Effector memory CD4-positive, alpha-beta T cell (primary cell): ENCODE measurements around the gene ENTPD6.

Source experiments
- DNase-seq, 3 donors: peaks; one replicate each; pipeline ENCODE4 v3.0.0-alpha.2; 2020
- H3K27ac ChIP-seq: 2 replicates; pipeline ENCODE4 v1.7.0; 2013; ENCODE audit warnings: mild to moderate bottlenecking, low read length, moderate library complexity; ENCODE audit not compliant: insufficient read depth, poor library complexity, severe bottlenecking
- H3K27me3 ChIP-seq: replicated peaks from 2 replicates; pipeline ENCODE4 v1.7.0; 2013; ENCODE audit warnings: mild to moderate bottlenecking, low read length; ENCODE audit not compliant: insufficient read depth, control insufficient read depth, poor library complexity, severe bottlenecking
- H3K36me3 ChIP-seq: 2 replicates; pipeline ENCODE4 v1.7.0; 2013; ENCODE audit warnings: mild to moderate bottlenecking, low read length, moderate library complexity; ENCODE audit not compliant: control insufficient read depth, insufficient read depth
- H3K4me1 ChIP-seq: 2 replicates; pipeline ENCODE4 v1.7.0; 2013; ENCODE audit warnings: low read length, mild to moderate bottlenecking; ENCODE audit not compliant: control insufficient read depth, insufficient read depth, poor library complexity, severe bottlenecking
- H3K4me3 ChIP-seq: 2 replicates; pipeline ENCODE4 v1.7.0; 2013; ENCODE audit warnings: low read length, low read depth, mild to moderate bottlenecking; ENCODE audit not compliant: insufficient read depth, poor library complexity, severe bottlenecking
- H3K9me3 ChIP-seq: 2 replicates; pipeline ENCODE4 v1.7.0; 2013; ENCODE audit warnings: mild to moderate bottlenecking, low read length, moderate library complexity; ENCODE audit not compliant: control insufficient read depth

Gene ENTPD6

DNA sequence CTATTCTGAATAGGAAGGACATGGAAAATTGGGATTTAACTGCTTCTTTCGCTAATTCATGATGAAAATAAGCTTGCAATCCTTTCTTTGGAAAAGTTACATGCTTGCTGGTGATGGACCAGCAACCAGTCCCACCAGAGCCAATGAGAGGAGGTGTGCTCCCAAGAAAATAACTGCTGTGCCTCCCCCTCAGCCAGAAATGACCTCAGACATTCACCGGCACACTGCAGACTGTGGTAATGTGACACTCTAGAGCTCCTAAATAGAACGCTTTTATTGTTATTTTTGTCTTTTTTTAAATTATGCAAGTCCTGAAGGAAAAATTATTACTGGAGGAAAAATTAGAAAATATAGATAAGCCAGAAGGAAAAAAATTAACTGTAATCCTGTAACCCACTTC lies 55.0 kb downstream of the ENTPD6 start:
- Histone ChIP-seq H3K27me3 (no peaks in the 10 kb centered on the region), H3K9me3 (no peaks in the 10 kb centered on the region), H3K27ac (no peak overlapping the region), H3K36me3 (no peaks in the 10 kb centered on the region), H3K4me3 (no peak overlapping the region), H3K4me1 (peaks cover 16% of the 10 kb centered on the region)
- no peak for DNase-seq

DNA sequence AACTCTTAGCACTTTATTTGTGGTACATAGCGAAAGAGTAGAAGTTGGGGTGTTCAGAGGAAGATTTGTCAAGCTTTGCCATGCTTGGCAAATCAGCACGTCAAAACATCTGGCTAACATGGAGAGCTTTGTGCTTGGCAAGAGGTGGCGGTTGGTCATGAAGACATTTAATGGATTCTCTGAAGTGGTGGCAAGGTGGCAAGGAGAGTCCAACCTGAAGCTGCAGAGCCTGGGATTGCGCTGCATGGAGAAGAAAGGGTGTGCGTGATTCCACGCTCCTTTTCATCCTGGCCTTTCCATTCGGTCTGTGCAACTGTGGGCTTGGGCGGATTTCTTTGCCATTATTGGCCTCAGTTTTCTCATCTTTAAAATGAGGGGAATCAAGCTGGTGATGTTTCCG lies 55.5 kb downstream of the ENTPD6 start:
- Histone ChIP-seq H3K27ac (no peak overlapping the region), H3K4me1 (peaks cover 16% of the 10 kb centered on the region), H3K9me3 (no peaks in the 10 kb centered on the region), H3K27me3 (no peaks in the 10 kb centered on the region), H3K36me3 (no peaks in the 10 kb centered on the region), H3K4me3 (no peak overlapping the region)
- no peak for DNase-seq

DNA sequence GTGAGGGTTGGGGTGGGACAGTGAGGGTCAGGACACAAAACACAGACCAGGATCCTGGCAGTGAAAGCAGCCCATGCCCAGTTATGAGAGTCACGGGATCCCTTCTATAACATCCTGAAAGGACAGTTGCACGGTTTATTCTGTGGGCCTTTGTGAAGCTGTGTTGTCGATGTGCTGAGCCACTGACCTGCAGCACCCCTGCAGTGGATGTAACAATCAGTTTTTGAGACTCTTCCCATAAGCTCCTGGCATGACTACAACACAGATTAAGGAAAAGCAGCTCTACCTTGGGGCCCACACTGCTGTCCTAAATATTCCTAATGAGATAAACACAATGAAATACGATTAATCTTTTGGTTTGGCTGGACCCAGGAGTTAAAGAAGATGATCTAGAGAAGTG lies 56.0 kb downstream of the ENTPD6 start:
- H3K27ac ChIP-seq, result no peak overlapping the region
- no peaks in the 10 kb centered on the region for H3K27me3 ChIP-seq
- peaks cover 16% of the 10 kb centered on the region for H3K4me1 ChIP-seq
- H3K36me3 ChIP-seq, result no peaks in the 10 kb centered on the region
- DNase-seq, result no peak
- H3K9me3 ChIP-seq, result no peaks in the 10 kb centered on the region
- H3K4me3 ChIP-seq, result no peak overlapping the region

DNA sequence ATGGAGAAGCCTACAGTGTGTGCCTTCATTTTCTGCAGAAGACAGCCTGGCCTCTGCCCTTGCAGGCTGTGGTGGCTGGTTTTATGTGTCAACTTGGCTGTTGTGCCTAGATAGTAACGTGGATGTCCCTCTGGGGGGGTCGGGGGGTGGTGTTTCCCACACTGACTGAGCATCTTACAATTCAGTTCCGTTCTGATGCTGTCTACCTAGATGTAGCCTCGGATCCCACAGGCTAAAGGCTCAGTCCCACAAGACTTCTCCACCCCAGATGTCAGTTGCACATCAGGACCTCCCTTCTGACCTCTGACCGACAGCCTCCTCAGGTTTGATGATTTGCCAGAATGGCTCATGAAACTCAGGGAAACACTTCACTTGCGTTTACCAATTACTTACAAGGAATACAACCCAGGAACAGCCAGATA lies 56.7 kb downstream of the ENTPD6 start:
- DNase-seq, result no peak
- no peaks in the 10 kb centered on the region for H3K27me3 ChIP-seq
- no peaks in the 10 kb centered on the region for H3K9me3 ChIP-seq
- H3K27ac ChIP-seq, result no peak overlapping the region
- peaks cover 11% of the 10 kb centered on the region for H3K4me1 ChIP-seq
- H3K36me3 ChIP-seq, result no peaks in the 10 kb centered on the region
- H3K4me3 ChIP-seq, result no peak overlapping the region

DNA sequence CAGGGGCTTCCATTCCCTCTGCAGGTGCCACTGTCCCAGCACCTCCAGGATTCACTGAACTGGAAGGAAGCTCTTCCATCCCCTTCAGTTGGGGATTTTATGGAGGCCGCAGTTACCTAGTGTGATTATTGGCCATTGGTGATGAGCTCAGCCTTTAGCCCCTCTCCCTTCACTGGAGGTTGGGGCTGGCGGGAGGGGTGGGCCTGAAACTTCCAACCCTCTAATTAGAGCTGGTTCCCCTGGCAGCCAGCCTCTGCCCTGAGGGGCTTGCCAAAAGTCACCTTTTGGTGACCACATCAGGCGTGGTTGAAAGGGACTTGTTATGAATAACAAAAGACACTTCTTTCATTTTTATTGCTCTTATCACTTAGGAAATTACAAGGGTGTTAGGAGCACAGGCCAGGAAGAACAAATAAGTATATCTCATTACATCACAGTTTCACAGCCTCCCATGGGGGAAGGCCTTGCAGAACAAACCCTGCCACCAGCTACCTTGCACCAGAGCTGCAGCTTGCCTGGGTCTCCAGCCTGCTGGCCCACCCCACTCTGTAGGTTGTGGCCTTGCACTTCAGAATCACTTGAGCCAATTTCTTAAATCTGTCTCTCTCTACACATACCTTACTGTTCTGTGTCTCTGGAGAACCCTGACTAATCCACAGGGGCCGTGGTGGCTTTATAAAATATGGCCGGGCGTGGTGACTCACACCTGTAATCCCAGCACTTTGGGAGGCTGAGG lies 57.3 kb downstream of the ENTPD6 start:
- Histone ChIP-seq H3K27ac (no peak overlapping the region), H3K27me3 (no peaks in the 10 kb centered on the region), H3K4me3 (no peak overlapping the region), H3K4me1 (peaks cover 10% of the 10 kb centered on the region), H3K9me3 (no peaks in the 10 kb centered on the region), H3K36me3 (no peaks in the 10 kb centered on the region)
- DNase-seq, result no peak

DNA sequence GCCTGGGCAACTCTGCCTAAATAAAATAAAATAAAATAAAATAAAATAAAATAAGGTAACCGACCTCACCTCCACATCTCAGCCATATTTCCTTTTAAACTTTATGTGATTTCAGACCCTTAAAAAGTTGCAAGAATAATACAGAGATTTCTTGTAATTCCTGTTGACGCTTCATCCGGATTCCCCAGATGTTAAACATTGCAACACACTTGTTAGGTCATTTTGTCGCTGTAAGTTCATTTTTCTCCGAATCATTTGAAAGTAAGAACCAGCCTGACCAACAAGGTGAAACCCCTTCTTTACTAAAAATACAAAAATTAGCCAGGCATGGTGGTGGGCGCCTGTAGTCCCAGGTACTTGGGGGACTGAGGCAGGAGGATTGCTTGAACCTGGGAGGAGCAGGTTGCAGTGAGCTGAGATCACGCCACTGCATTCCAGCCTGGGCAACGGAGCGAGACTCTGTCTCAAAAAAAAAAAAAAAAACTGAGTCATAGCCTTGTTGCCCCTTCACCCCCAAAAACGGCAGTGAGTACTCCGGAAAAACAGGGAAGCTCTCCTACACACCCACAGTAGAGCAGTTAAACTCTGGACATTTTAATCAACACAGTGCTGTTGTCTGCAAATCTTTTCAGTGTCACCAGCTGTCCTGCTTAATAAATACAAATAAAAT lies 58.2 kb downstream of the ENTPD6 start:
- Histone ChIP-seq H3K27ac (no peak overlapping the region), H3K9me3 (no peaks in the 10 kb centered on the region), H3K4me1 (peaks cover 7% of the 10 kb centered on the region), H3K27me3 (no peaks in the 10 kb centered on the region), H3K36me3 (no peaks in the 10 kb centered on the region), H3K4me3 (no peak overlapping the region)
- no peak for DNase-seq

DNA sequence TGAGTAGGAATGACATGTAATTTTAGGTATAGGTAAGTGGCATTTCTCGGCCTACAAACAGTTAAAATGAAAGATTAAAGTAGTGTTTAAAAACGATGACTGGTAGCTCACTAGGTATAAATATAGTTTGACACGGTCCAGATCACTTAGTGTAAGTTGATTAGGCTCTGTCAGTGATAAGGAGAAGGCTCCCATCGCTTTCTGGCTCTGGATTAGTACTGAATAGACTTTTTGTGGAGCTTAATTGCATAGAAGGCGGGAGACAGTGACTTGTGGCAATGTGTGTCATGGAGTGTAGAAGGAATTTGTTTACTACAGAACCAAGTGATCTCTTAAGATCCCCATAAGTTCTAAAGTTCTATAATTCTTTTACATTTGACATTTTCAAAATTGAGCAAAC lies 59.1 kb downstream of the ENTPD6 start:
- Histone ChIP-seq H3K4me1 (peaks cover 5% of the 10 kb centered on the region), H3K27ac (no peak overlapping the region), H3K27me3 (no peaks in the 10 kb centered on the region), H3K9me3 (no peaks in the 10 kb centered on the region), H3K36me3 (no peaks in the 10 kb centered on the region), H3K4me3 (no peak overlapping the region)
- DNase-seq, result no peak

DNA sequence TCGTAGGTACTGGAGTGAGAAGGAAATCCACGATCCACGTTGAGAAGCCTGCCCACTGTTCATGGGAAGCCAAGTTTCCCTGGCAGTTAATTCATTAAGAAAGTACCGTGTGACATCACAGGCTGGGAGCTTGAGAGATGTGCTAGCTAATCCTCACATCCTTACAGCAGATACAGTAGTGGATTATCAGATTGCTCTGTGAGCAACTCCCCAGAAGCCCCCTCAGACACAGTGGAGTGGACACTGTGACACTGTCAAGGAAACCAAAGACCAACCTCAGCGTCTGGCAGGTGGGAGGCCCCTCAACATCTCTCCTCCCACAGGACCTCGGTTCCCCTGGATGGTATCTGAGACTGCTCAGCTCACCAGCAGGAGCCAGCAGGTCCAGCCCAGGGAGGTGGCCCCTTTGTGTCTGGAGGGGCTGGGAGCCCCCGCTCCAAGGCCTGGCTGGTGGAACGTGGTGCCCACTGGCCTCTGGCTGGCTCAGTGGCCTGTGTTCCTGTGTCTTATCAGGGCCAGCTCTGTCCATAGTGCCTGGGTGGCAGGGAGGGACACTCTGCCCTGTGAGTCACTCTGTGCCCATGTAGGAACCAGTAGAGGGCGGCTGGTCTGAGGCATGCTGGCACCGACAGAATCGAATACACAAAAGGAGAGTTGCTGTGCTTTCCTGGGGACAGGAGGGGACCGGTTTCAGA lies 59.6 kb downstream of the ENTPD6 start:
- Histone ChIP-seq H3K4me1 (peaks cover 2% of the 10 kb centered on the region), H3K27ac (no peak overlapping the region), H3K36me3 (no peaks in the 10 kb centered on the region), H3K4me3 (no peak overlapping the region), H3K27me3 (no peaks in the 10 kb centered on the region), H3K9me3 (no peaks in the 10 kb centered on the region)
- no peak for DNase-seq

DNA sequence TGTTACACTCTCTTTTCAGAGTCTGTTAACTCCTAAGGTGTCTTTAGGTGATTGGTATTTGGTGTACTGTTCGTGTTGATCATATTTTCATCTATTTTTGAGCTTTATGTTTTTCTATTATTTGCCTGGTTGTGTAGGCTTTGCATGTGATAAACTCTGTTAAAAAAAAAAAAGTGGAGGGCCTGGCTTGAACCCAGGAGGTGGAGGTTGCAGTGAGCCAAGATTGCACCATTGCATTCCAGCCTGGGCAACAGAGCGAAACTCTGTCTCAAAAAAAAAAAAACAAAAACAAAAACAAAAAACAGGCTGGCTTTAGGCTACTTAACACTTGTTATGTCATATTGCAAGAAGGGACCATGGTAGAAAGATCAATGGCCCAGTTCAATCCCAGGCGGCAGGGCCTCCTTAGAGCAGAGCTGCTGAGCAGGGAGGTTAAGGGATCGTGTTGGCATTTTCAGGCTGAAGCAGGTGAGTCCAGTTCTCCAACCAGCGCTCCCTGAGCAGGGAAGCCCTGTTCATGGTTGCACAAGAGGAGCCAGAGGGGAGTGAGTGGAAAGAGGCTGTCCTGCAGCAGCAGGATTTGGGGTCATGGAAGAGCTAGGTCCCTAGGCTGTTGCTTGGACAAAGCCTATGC lies 60.8 kb downstream of the ENTPD6 start:
- no peaks in the 10 kb centered on the region for H3K9me3 ChIP-seq
- no peak overlapping the region for H3K27ac ChIP-seq
- no peak overlapping the region for H3K4me3 ChIP-seq
- H3K4me1 ChIP-seq, result no peaks in the 10 kb centered on the region
- no peak for DNase-seq
- H3K27me3 ChIP-seq, result no peaks in the 10 kb centered on the region
- H3K36me3 ChIP-seq, result peaks cover 5% of the 10 kb centered on the region

DNA sequence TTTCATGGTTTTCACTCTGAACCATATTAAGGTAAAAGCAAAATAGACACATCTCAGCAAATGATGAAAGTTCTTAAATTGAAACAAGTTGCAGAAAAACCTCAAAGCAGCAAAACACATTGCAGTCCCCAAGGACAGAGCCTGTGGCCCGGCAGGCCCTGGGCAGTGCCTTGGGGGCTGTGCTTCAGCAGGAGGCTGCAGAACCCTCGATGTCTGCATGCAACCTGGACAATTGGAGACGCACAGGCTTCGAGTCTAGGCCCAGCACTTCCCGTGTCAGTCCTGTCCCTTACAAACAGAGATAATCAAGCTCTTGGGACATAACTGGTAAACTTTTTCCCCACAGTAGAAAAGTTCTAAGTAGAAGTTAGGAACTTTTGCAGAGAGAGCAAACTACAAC lies 61.6 kb downstream of the ENTPD6 start:
- no peak overlapping the region for H3K27ac ChIP-seq

More for the DNA sequence above, 61.6 kb downstream of the ENTPD6 start:
- no peak for DNase-seq
- peaks cover 5% of the 10 kb centered on the region for H3K36me3 ChIP-seq
- H3K9me3 ChIP-seq, result no peaks in the 10 kb centered on the region
- no peaks in the 10 kb centered on the region for H3K27me3 ChIP-seq
- H3K4me1 ChIP-seq, result no peaks in the 10 kb centered on the region
- no peak overlapping the region for H3K4me3 ChIP-seq
